ENCODE measurements around the gene S100PBP. TPM values are rescaled to one million over a fixed set of nuclear protein-coding genes. Genes with fewer than 3 reads are reported as not detected.
A peak's percentile ranks its signal among the peaks of the same experiment; 100 is the strongest.

The S100PBP gene
- total and polyA plus RNA-seq, 2 donors from 2014 or later = 14.3 to 40.1 TPM

GRCh38 chr1:32872192-32872460 is 54.7 kb downstream of the S100PBP start:
- Histone ChIP-seq H3K9ac (ENCODE audit: low read length in 3 of 3) (no peak overlapping the region), H3K9me3 (ENCODE audit: control insufficient read depth in 2 of 3, insufficient read depth in 1 of 3, low read length in 3 of 3) (no peaks in the 10 kb centered on the region), H3K4me1 (ENCODE audit: control insufficient read depth in 2 of 3, insufficient read depth in 2 of 3, low read depth in 1 of 3, low read length in 3 of 3) (peaks cover 0 to 9% (median 7%) of the 10 kb centered on the region in 3 donors), H3K27ac (ENCODE audit: low read depth in 2 of 2, low read length in 2 of 2) (no peak overlapping the region), H3K4me3 (ENCODE audit: low read length in 3 of 3) (peak overlapping the region in 1 of 3 donors; percentile 37), H3K36me3 (ENCODE audit: control insufficient read depth in 2 of 3, insufficient read depth in 3 of 3, low read length in 3 of 3) (no peaks in the 10 kb centered on the region), H3K27me3 (ENCODE audit: control insufficient read depth, insufficient read depth, low read length) (no peaks in the 10 kb centered on the region)
- intact Hi-C loops (cut with DNase I) = no loop called here
- DNase-seq (no peak), FAIRE-seq (no peak)
- TF ChIP-seq, protein P1, sequence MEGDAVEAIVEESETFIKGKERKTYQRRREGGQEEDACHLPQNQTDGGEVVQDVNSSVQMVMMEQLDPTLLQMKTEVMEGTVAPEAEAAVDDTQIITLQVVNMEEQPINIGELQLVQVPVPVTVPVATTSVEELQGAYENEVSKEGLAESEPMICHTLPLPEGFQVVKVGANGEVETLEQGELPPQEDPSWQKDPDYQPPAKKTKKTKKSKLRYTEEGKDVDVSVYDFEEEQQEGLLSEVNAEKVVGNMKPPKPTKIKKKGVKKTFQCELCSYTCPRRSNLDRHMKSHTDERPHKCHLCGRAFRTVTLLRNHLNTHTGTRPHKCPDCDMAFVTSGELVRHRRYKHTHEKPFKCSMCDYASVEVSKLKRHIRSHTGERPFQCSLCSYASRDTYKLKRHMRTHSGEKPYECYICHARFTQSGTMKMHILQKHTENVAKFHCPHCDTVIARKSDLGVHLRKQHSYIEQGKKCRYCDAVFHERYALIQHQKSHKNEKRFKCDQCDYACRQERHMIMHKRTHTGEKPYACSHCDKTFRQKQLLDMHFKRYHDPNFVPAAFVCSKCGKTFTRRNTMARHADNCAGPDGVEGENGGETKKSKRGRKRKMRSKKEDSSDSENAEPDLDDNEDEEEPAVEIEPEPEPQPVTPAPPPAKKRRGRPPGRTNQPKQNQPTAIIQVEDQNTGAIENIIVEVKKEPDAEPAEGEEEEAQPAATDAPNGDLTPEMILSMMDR (IDR thresholded peaks at IDR 0.05; ENCODE audit: borderline replicate concordance, extremely low read depth, insufficient read depth) = no peak

DNA sequence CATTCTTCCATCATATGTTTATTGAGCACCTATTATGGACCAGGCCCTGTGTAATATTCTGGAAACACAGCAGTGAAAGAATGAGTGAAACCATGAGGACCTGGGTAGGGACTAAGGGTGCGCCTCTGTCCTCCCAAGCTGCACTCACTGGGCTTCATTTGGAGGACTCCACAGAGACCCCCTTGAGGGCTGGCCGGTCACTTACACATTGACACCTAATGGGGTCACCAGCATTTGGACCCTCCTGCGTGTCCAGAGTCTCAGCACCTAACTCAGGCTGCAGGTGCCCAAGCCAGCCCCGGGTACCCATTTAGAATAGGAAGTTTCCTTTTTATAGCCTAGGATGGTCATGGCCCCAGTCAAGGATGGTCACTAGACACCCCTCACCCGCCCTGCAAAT is 56.0 kb downstream of the S100PBP start:
- intact Hi-C loops (cut with DNase I) = no loop called here
- DNase-seq = peak in 1 of 5 donors; percentile 33

GRCh38 chr1:32874860-32875752 is 57.7 kb downstream of the S100PBP start:
- no peak overlapping the region for H3K27ac ChIP-seq (ENCODE audit: low read depth in 2 of 2, low read length in 2 of 2)
- no peaks in the 10 kb centered on the region for H3K36me3 ChIP-seq (ENCODE audit: control insufficient read depth in 2 of 3, insufficient read depth in 3 of 3, low read length in 3 of 3)
- intact Hi-C loops (cut with DNase I) = no loop called here
- FAIRE-seq (no peak), DNase-seq (peak in 1 of 5 donors; percentile 31)
- H3K9me3 ChIP-seq (ENCODE audit: control insufficient read depth in 2 of 3, insufficient read depth in 1 of 3, low read length in 3 of 3) = no peaks in the 10 kb centered on the region
- H3K4me1 ChIP-seq (ENCODE audit: control insufficient read depth in 2 of 3, insufficient read depth in 2 of 3, low read depth in 1 of 3, low read length in 3 of 3) = peaks cover 0 to 8% (median 7%) of the 10 kb centered on the region in 3 donors
- TF ChIP-seq, protein P1 (IDR thresholded peaks at IDR 0.05; ENCODE audit: borderline replicate concordance, extremely low read depth, insufficient read depth) = no peak
- H3K27me3 ChIP-seq (ENCODE audit: control insufficient read depth, insufficient read depth, low read length) = no peaks in the 10 kb centered on the region
- H3K9ac ChIP-seq (ENCODE audit: low read length in 3 of 3) = no peak overlapping the region
- no peak overlapping the region for H3K4me3 ChIP-seq (ENCODE audit: low read length in 3 of 3)

More for the DNA sequence above, 56.0 kb downstream of the S100PBP start:
- Histone ChIP-seq H3K9ac (ENCODE audit: low read length in 3 of 3) (no peak overlapping the region), H3K36me3 (ENCODE audit: control insufficient read depth in 2 of 3, insufficient read depth in 3 of 3, low read length in 3 of 3) (no peaks in the 10 kb centered on the region), H3K4me1 (ENCODE audit: control insufficient read depth in 2 of 3, insufficient read depth in 2 of 3, low read depth in 1 of 3, low read length in 3 of 3) (peaks cover 0 to 9% (median 7%) of the 10 kb centered on the region in 3 donors), H3K27me3 (ENCODE audit: control insufficient read depth, insufficient read depth, low read length) (no peaks in the 10 kb centered on the region), H3K9me3 (ENCODE audit: control insufficient read depth in 2 of 3, insufficient read depth in 1 of 3, low read length in 3 of 3) (no peaks in the 10 kb centered on the region), H3K27ac (ENCODE audit: low read depth in 2 of 2, low read length in 2 of 2) (no peak overlapping the region), H3K4me3 (ENCODE audit: low read length in 3 of 3) (no peak overlapping the region)
- TF ChIP-seq, protein P1 (IDR thresholded peaks at IDR 0.05; ENCODE audit: borderline replicate concordance, extremely low read depth, insufficient read depth) = no peak
- no peak for FAIRE-seq
